ENCODE results near the gene ANKRD28. TPM values are rescaled to one million over a fixed set of nuclear protein-coding genes. Genes with fewer than 3 reads are reported as not detected.

The ANKRD28 gene
- polyA plus RNA-seq, 1 experiment, result 50.9 TPM

GRCh38 chr3:15682561-15683185 lies 115.1 kb downstream of the ANKRD28 start:
- no peak for TF ChIP-seq CTCF (IDR thresholded peaks at IDR 0.05; ENCODE audit: insufficient read depth, low read depth, low read length)
- Histone ChIP-seq H3K27me3 (ENCODE audit: control insufficient read depth, insufficient read depth, low read length) (no peaks in the 10 kb centered on the region), H3K36me3 (ENCODE audit: control insufficient read depth, insufficient read depth, low read length) (peaks cover 16% of the 10 kb centered on the region), H3K4me3 (ENCODE audit: low read depth, low read length) (no peak overlapping the region)
- POLR2A ChIA-PET, result interaction anchor here (0.7 kb wide), 1 partner anchor 45 kb away, joined by 4 read pairs; no protein-coding TSS in a partner anchor
- CTCF ChIA-PET, result interaction anchor here (0.7 to 1.2 kb wide), 3 partner anchors 15 to 52 kb away, joined by 3 read pairs; no protein-coding TSS in a partner anchor
- DNase-seq (ENCODE audit: low read depth), result no peak

DNA sequence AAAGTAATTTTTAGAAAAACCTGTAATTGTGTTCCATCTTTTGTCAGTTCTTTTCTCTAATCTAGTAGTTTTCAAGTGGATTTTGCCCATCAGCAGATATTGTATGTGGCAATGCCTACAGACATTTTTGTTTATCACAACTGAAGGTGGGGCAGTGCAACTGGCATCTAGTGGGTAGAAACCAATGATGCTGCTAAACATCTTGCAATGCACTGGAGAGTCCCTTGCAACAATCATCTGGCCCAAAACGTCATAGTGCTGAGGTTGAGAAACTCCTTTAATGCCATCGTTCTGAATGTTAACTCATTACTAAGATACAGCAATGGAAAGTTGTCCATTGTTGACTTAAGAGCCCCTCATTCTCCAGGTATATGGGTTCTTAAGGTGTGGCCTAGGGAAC lies 116.1 kb downstream of the ANKRD28 start:
- peaks cover 15% of the 10 kb centered on the region for H3K36me3 ChIP-seq (ENCODE audit: control insufficient read depth, insufficient read depth, low read length)
- CTCF ChIA-PET, result interaction anchor here (1.1 kb wide), 1 partner anchor 14 kb away, joined by 3 read pairs; no protein-coding TSS in a partner anchor

GRCh38 chr3:15679306-15679705 lies 118.5 kb downstream of the ANKRD28 start:
- no peak for TF ChIP-seq CTCF (IDR thresholded peaks at IDR 0.05; ENCODE audit: insufficient read depth, low read depth, low read length)
- POLR2A ChIA-PET, result no interaction called here
- H3K36me3 ChIP-seq (ENCODE audit: control insufficient read depth, insufficient read depth, low read length), result peaks cover 12% of the 10 kb centered on the region
- H3K27me3 ChIP-seq (ENCODE audit: control insufficient read depth, insufficient read depth, low read length), result no peaks in the 10 kb centered on the region
- CTCF ChIA-PET, result no interaction called here
- no peak for DNase-seq (ENCODE audit: low read depth)
- no peak overlapping the region for H3K4me3 ChIP-seq (ENCODE audit: low read depth, low read length)

More for the DNA sequence above, 116.1 kb downstream of the ANKRD28 start:
- H3K27me3 ChIP-seq (ENCODE audit: control insufficient read depth, insufficient read depth, low read length), result no peaks in the 10 kb centered on the region
- no peak for DNase-seq (ENCODE audit: low read depth)
- H3K4me3 ChIP-seq (ENCODE audit: low read depth, low read length), result no peak overlapping the region
- POLR2A ChIA-PET, result no interaction called here
- TF ChIP-seq CTCF (IDR thresholded peaks at IDR 0.05; ENCODE audit: insufficient read depth, low read depth, low read length), result no peak

DNA sequence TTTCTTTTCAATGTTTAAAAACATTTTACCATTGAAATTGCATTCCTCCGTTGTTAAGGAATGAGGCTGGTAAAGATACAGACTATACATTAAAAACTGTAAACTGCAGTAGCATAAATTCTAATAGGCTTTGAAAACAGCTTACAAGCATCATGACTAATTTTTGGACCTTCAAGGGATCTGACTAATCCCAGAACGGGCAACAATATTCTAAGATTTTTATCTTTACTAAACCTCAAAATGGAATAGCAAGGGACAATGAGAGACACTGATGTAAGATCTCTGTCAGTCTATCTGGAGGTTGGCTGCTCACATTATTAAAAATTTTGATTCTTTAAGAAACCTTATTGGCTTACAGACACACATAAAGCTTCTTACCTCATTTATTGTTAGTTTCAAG lies 121.5 kb downstream of the ANKRD28 start:
- no peak for DNase-seq (ENCODE audit: low read depth)
- ChIA-PET CTCF (interaction anchor here (0.6 kb wide), 1 partner anchor 65 kb away, joined by 3 read pairs; no protein-coding TSS in a partner anchor), POLR2A (no interaction called here)
- no peak overlapping the region for H3K4me3 ChIP-seq (ENCODE audit: low read depth, low read length)
- TF ChIP-seq CTCF (IDR thresholded peaks at IDR 0.05; ENCODE audit: insufficient read depth, low read depth, low read length), result no peak
- H3K36me3 ChIP-seq (ENCODE audit: control insufficient read depth, insufficient read depth, low read length), result peaks cover 16% of the 10 kb centered on the region
- no peaks in the 10 kb centered on the region for H3K27me3 ChIP-seq (ENCODE audit: control insufficient read depth, insufficient read depth, low read length)

DNA sequence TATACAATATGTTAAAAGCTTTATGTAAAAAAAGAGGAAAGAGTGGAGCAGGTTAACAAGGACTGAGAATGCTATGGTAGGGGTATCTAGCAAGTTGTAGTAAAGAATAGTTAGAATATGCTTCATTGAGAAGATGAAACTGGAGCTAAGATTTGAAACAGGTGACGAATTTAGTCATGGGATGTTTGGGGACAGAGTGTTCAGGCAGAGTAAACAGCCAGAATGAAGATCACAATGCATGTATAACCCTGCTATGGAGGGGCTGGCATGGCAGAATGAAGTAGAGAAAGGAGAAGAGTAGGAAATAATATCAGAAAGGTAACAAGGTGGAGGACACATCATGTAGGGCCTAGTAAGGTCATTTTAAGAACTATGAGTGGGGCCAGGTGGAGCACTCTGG lies 124.2 kb downstream of the ANKRD28 start:
- DNase-seq (ENCODE audit: low read depth), result no peak
- TF ChIP-seq CTCF (IDR thresholded peaks at IDR 0.05; ENCODE audit: insufficient read depth, low read depth, low read length), result no peak

More for the DNA sequence above, 124.2 kb downstream of the ANKRD28 start:
- Histone ChIP-seq H3K27me3 (ENCODE audit: control insufficient read depth, insufficient read depth, low read length) (no peaks in the 10 kb centered on the region), H3K4me3 (ENCODE audit: low read depth, low read length) (no peak overlapping the region), H3K36me3 (ENCODE audit: control insufficient read depth, insufficient read depth, low read length) (peaks cover 14% of the 10 kb centered on the region)
- CTCF ChIA-PET, result no interaction called here
- POLR2A ChIA-PET, result no interaction called here
